Panc1 (cell line): ENCODE results near the gene ABI3BP.

ENCODE experiments used
- CTCF ChIP-seq: fragments of 450-650 bp; IDR thresholded peaks from 2 replicates; pipeline ENCODE4 v1.5.1; 2017; ENCODE audit warnings: mild to moderate bottlenecking
- POLR2AphosphoS5 ChIP-seq: IDR thresholded peaks from 2 replicates; pipeline ENCODE4 v1.6.1; 2012; ENCODE audit warnings: mild to moderate bottlenecking, low read depth, low read length, moderate library complexity
- TCF7L2 ChIP-seq: IDR thresholded peaks from 2 replicates; pipeline ENCODE4 v1.6.1; 2011; ENCODE audit warnings: mild to moderate bottlenecking, low read depth, low read length, inconsistent platforms

GRCh38 chr3:100879195-100879810 is 113.9 kb downstream of the ABI3BP start:
- TF ChIP-seq CTCF (no peak), TCF7L2 (no peak), POLR2AphosphoS5 (no peak)
